OCI-M2 (cell line): ENCODE results near the gene LSM14A.
A peak's percentile ranks its signal among the peaks of the same experiment; 100 is the strongest.
"Not testable (repeated sequence)": the region's sequence is repeated elsewhere in the genome, so short reads cannot be mapped to it uniquely, and the experiment has no call there.

Experiments
- DNase-seq: peaks from one replicate; lab custom pipeline; 2025; ENCODE audit not compliant: unreplicated experiment; lab: John Stamatoyannopoulos, UW

LSM14A gene

GRCh38 chr19:34189917-34190425, 17.7 kb downstream of the LSM14A start:
- no peak for DNase-seq

DNA sequence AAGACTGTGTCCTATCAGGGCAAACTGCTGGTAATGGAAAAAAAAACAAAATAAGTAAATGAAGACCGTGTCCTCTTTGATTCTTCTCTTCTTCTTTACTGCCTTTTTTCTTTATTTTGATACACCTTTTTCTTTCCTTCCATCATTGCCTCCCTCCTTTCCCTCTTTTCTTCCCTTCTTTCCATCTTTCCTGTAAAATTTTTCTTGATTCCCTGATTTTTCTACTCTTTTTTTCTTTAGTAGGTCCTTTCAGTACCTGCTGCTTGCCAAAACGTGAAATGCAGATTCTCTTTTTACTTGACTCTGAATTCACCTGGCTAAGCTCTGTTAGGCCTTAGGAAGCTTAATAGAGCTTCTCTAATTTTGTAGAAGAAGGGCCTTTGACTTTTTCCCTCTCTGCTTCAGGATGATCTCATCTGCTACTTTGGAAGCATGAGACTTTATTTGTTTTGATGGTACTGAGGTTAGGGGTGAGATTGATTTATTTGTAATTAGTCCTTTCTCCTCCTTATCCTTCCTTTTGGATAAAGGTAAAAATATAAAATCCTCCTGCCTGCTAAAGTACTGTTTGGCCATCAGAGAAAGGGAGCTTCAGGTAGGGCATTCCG, 19.2 kb downstream of the LSM14A start:
- no peak for DNase-seq

DNA sequence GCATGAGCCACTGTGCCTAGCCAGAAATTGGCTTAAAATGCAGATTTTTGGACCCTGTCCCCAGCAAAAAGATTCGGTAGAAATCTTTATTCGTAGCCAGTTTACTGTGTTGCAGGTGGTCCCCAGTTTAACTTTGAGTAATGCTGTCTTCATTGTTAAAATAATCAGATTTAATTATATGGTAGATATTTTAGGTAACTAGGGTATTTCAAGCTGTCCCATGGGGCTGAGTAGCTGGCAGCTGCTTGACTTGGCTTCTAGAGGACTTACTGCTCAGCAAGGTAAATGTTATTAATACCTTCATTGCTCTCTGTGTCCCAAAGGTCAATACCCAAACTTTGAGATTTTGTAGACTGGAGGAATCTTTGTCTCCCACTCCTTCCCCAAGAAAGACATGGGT, 21.1 kb downstream of the LSM14A start:
- no peak for DNase-seq

DNA sequence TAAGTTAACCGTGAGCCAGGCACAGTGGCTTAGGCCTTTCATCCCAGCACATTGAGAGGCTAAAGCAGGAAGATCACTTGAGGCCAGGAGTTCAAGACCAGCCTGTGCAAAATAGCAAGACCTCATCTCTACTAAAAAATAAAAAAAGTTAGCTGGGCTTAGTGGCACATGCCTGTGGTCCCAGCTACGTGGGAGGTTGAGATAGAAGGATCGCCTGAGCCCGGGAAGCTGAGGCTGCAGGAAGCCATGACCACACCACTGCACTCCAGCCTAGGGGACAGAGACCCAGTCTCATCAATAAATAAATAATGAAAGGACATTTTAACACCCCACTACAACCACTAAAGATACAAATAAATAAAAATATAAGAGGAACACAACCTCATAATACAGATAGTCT, 21.6 kb downstream of the LSM14A start:
- DNase-seq = no peak

- DNase-seq = no peak
Measured at GRCh38 chr19:34201133-34201532, 28.8 kb downstream of the LSM14A start.

GRCh38 chr19:34205324-34205723, 33.0 kb downstream of the LSM14A start:
- not testable (repeated sequence) for DNase-seq

DNA sequence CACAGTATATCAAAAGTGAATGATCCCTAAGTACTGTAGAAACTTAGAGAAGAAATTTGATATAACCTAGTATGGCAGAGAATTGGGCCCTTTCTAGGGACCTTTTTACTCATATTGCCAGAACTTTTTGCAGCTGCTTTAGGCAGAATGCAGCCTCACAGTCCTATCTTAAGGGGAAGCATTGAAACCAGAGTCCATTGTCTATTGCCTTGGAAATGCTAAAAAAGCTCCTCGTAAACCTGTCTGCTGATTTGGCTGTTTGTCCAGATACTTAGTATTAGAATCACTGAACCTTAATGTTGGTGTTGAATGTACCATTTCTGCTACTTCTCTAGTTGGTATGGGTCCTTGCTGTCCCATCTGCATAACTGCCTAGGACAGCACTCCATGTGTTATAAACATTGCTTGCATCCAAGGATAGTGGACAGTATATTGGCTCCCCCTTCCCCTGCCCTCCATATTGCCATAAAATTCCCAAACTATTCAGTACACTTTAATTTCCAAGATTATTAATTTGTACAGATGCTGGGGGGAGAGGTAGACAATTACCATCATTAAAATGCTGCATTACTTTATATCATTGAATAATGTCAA, 36.1 kb downstream of the LSM14A start:
- no peak for DNase-seq

DNA sequence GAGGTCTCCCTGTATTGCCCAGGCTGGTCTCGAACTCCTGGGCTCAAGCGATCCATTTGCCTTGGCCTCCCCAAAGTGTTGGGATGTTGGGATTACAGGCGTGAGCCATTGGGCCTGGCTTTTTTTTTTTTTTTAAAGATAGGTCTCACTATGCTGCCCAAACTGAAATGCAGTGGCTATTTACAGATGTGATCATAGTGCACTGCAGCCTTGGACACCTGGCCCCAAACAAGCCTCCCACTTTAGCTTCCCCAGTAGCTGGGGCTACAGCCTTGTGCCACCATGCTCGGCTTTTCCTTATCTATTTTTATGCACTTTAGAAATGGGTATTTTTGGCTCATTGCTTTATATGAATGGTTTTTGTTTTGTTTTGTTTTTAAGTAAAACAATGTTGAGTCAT, 37.4 kb downstream of the LSM14A start:
- DNase-seq = no peak

- DNase-seq = no peak
Measured at GRCh38 chr19:34213283-34213682, 41.0 kb downstream of the LSM14A start.

- DNase-seq = no peak
Measured at GRCh38 chr19:34214040-34214439, 41.7 kb downstream of the LSM14A start.

GRCh38 chr19:34215006-34215665, 42.8 kb downstream of the LSM14A start:
- no peak for DNase-seq

- no peak for DNase-seq
Measured at GRCh38 chr19:34215666-34216038, 43.3 kb downstream of the LSM14A start.

DNA sequence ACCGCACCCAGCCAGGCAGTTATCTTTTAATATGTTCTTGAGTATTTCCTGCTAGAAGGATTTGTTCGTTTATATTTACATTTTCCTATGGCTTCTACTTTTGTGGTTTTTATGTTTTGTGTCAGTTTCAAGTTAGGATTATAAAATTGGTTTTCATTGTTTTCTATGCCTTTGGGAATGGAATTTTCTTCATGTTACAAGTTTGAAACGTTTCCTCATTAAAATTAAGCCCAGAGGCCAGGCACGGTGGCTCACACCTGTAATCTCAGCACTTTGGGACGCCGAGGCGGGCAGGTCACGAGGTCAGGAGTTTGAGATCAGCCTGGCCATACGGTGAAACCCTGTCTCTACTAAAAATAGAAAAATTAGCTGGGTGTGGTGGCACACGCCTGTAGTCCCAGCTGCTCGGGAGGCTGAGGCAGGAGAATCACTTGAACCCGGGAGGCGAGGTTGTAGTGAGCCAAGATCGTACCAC, 44.5 kb downstream of the LSM14A start:
- DNase-seq = not testable (repeated sequence)

DNA sequence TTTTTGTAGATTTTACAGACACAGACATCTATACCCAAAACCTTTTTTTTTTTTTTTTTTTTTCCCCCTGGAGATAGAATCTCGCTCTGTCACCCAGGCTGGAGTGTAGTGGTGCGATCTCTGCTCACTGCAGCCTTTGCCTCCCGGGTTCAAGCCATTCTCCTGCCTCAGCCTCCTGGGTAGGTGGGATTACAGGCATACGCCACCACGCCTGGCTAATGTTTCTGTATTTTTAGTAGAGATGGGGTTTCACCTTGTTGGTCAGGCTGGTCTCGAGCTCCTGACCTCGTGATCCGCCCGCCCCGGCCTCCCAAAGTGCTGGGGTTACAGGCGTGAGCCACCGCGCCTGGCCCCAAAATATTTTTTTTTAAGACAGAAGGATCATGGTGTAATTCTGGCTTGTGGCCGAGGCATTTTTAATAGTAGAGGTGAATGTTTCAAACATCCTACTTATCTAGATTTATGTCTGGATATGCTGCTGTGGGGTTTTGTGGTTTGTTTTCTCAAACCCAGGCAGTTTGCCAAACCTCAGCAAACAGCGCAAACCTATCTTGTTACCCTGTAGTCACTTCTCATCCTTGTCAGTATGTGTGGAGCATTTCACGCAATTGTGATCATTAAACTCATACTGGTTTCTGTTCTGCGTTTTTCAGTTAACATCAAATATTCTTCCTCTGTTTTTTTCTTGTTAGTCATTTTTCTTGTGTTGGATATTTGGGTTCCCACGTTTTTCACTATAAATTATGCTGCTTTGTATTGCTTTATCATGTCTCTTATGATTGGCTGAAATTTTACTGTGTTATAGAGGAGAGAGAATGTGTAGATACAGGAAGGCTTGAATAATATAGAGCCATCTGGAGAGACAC, 45.9 kb downstream of the LSM14A start:
- no peak for DNase-seq

DNA sequence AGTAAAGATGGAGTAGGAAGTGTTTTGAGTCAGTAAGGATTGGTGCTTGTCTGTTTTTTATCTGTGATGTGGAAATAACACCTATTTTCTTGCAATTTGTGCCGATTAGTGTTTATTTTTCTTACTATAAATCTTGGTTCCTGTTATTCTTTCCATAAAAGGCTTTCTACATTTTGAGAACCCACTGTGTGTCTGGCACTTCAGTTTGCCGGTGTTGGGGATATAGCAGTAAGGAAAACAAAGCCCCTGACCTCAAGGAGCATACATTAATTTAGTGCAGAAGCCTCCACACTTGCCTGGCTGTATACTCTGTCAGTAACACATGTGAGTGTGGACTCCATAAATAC, 46.5 kb downstream of the LSM14A start:
- DNase-seq = no peak

DNA sequence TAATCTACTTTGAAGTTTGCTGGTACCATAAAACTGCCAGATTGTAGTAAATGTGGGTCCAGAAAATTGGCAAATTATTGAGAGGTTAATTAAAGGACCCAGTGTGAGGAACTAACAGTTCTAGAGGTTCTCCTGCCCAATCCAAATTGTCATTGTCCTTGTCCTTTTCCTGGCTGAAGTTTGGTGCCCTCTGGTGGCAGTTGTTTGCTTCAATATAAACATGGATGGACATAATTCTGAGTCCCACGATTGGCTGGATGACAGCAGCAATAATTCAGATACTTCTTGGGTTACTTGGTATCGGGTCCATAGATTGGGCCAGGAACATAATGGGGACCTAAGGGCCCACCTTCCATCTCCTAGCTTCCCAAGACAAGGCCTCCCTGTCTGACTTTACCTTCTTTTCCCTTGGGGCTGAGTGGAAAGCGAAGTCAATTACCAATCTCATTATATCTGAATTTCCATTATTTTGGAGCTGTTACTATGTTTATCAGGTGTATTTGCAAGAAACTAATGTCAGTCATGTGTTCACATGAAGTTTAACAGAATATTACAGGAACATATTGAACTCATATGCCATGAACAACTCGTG, 48.3 kb downstream of the LSM14A start:
- peak; percentile 48 for DNase-seq

DNA sequence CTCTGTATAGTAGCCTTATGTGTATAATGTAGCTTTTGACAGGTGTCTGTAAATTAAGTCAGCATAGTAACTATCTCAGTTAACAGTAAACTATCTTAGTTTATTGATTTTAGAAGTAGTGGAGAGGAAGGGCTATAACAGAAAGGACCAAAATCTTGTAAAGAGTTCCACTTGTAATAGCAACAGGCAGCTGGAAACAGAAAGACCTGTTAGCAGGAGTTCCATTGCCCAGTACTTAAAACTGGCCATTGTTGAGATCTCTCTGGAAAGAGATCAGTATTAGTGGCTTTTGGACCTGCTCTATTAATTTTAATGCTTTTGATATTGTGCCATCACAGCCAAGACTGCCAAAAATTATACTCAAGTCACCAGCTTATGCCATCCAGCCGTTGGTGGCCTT, 50.1 kb downstream of the LSM14A start:
- no peak for DNase-seq

DNA sequence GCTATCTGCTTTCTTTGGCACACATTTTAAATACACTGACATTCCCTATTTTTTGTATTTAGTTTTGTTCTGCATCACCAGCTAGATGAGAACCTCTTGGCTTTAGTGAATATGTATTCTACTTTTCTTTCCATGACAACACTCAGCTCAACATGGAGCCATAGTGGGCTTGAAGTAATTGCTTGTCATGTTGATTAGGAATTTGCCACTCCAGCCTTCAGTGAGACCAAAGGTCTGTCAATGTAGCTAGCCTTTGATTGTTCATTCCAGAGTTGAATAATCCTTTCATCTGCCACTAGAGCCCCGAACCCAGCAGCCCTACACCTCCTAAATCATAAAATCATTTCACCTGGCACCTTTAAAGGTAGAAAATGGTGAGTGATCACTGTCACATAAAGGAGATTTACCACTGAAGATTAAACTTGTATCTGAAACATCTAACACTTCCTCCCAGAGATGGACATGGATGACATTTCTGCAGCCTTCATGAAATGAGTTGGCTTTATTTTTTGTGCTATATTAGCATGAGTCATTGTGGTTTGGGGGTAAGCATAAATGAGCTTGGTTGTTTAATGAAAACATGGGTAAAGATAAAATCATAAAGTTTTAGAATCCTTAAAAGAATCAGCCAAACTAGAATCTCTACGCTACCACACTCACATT, 52.8 kb downstream of the LSM14A start:
- DNase-seq = no peak

DNA sequence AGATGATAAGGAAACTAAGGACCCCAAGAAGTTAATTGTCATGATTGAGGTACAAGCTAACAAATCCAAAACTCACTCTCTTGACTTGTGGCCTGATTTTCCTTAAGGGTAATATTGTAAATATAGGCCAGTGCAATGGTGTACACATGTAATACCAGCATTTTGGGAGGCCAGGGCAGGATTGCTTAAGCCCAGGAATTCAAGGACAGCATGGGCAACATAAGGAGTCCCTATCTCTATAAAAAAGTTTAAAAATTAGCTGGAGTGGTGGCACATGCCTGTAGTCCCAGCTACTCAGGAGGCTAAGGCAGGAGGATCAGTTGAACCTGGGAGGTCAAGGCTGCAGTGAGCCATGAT, 53.3 kb downstream of the LSM14A start:
- DNase-seq = no peak

DNA sequence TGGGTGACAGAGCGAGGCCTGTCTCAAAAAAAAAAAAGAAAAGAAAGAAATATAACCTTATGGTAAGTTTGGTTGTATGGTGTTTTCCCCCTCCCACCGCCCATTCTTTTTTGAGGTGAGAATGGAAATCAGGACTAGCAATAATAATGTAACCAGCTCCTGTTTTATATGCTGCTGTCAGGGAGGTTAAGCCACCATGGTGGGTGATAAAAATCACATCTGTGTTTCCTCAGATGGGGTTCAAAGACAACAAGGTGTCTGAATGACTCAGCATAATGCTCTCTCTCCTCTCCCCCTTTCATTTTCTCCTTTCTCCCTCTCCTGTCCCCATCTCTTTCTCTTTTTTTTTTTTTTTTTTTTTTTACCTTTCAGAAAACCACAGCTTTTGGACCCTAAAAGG, 53.7 kb downstream of the LSM14A start:
- DNase-seq = no peak

DNA sequence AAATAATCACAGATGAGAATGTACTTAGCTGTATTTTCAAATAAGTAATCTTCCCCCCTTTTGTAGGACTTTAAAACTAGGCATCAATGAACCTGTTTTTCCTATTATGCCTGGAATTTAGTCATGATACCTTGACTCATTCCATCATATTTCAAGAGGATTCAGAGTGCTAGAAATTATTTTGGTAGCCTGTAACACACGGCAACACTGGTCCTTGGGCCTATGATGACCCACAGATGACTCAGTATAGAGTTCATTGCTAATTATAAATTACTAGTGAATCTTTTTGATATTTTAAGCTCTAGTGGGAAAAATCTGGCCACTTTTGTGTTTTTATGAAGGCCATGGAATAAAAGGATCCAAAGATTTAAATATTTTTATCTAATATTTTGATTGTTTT, 56.0 kb downstream of the LSM14A start:
- DNase-seq = no peak
